Stimulated activated CD8-positive, alpha-beta memory T cell treated with anti-CD3 and anti-CD28 coated beads, Interleukin-15, amount 100 ng/mL, for 4 hours (primary cell): Measurements from ENCODE around the gene PTGDR2.
"Not testable (repeated sequence)": the region's sequence is repeated elsewhere in the genome, so short reads cannot be mapped to it uniquely, and the experiment has no call there.

ENCODE experiments used
- DNase-seq, 2 donors: peaks; one replicate each; pipeline ENCODE4 v3.0.0-alpha.2; 2020; ENCODE audit warnings: low read depth in 2 of 2

PTGDR2 gene

DNA sequence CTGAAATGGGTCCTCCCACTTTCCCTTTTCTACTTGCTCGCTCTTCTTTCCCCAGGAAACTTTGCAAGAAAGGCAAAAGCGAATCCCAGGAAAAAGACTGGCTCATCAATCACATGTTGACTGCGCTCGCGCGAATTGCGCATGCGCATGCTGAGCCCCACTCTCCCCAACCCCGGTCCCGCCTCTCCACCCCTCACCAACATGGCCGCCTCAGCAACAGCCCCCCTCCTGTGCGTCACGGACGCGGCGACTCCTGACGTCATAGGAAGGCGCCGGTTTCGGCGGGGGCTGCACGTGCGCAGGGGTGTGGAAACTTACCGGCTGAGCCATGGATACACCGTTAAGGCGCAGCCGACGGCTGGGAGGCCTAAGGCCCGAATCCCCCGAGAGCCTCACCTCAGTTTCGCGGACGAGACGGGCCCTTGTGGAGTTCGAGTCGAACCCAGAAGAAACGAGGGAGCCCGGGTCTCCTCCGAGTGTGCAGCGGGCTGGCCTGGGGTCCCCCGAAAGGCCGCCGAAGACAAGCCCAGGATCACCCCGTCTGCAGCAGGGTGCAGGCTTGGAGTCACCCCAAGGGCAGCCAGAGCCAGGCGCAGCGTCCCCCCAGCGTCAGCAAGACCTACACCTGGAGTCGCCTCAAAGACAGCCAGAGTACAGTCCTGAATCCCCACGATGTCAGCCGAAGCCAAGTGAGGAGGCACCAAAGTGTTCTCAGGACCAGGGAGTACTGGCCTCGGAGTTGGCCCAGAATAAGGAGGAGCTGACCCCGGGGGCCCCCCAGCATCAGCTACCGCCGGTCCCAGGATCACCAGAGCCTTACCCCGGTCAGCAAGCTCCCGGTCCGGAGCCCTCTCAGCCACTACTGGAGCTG is 13.7 kb downstream of the PTGDR2 start, which contains the start of gene CCDC86:
Gene CCDC86 (plus strand): TSS at position 317 of the 871 bp plus-strand sequence. CDS start 12 bp downstream, at position 329.
- DNase-seq: peak; percentile 96 to 98

DNA sequence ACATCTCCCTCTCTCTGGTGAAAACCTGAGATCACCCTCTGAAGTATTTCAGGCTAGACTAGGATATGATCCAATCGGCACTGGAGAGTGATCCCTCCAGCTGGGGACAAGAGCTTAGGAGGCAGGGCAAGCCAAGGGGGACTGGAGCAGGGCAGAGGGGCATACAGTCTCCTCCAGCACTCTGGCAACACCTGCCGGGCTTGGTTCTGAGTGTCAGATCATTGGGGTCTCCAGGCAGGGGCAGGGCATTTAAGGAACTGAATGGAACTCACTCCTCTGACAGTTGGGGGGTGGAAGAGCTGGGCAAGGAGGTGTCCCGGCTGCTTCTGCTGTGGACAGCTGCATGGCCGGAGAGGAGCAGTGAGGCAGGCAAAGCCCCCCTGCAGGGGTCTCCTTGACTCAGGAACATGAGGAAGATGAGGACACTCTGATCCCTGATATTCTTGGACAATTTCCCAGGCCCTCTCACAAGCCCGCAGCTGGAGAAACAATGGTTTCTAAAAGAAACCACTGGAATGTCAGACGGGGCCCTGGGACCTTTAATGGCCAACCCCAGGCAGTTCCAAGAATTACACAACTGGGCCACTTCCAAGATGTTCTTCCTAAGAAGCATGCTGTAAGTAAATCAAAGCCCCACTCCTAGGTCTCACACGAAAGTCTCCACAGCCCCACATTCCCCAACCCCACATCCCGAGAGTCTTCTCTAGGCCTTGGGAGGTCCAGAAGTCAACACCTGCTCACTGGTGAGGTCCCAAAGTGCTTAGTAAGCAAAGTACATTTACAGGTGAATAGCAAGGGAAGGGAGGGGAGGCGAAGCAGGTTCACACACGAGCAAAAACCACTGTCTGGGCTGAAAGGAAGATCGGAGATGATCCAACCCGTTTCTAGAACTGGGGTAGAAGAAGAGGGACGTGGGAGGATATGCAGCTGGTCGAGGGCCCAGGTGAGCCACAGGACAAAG is 15.0 kb downstream of the PTGDR2 start:
- no peak for DNase-seq

DNA sequence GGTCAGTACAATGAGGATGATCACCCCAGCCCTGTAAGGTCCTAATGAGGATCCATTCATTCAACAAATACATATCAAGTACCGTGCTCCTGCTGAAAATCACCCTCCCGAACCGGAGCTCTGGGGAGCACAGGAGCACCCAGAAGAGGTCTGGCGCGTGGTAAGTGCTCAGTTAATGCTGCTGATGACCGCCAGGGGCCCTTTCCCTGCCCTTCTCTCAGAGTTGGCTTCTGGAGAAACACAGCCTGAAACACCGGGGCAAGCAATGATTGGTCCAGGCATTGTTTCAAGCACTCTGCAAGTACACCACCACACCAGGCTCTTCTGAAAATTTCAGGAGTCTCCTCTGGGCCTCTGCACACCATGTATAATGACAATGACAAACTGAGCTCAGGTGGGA is 17.6 kb downstream of the PTGDR2 start:
- DNase-seq: no peak

DNA sequence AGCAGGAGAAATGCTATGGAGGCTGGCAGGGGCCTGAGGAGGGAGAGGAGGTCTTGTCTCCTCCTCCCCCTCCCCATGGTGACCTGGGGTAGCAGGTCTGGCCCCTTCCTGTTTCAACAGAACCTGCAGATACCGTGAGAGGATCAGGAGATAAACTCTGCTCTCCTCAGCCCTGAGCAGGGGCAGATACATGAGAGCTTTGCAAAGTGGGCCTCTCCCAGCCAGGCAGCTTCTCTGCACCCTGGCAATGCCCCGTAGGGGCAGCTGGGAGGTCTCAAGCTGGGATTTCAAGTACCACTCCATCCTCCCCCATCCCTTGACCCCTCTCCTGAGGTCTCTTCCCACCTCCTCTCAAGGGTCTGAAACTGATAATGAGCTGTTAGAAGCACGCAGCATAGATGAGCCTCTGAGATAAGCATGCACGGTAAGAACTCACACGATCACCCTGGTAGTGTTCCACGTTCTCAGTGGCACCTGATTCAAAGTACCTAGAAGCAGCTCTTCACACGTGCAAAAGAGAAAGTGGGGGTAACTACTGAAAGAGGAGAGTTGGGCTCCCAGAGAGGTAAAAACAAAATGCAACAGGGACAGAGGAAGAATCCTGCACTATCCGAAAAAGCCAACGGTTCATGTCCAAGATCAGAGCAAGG is 18.8 kb downstream of the PTGDR2 start:
- no peak for DNase-seq

DNA sequence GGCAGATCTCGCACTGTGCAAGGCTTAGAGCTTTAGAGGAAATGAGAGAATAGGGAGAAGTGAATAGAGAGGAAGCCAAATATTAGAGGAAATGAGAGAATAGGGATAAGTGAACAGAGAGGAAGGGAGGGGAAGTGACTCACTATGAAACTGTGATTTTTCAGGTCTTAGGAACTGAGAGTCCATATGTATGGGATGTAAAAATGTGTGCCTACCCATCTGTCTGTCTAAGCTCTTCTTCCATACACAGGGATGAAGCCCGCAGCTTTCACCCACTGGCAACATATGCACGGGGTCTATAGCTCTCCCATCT is 20.3 kb downstream of the PTGDR2 start:
- no peak for DNase-seq

- no peak for DNase-seq
Measured at GRCh38 chr11:60834742-60835533, 20.8 kb downstream of the PTGDR2 start.

DNA sequence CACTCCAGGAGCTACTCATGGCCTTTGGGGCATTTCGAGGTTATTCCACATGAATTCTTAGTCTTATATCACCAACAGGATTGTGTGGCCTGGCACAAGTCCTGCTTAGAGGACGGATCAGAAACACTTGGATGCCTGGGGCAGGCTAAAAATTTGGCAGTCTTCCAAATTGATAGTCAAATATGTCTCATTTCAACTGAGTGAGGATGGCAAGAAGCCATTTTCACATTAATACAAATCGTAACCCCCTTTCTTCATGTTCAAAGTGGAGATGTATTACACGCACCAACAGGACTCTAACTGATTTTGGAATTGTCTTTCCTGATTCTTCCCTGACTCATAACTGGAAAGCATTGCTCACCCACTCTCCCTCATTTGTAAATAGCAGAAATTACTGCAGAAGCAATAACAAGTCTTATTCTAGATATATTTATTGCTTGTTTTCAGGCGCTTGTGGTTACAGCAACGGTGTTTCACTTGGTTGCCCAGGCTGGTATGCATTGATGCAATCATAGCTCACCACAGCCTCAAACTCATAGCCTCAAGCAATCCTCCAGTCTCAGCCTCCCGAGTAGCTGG is 24.2 kb downstream of the PTGDR2 start:
- DNase-seq: no peak

DNA sequence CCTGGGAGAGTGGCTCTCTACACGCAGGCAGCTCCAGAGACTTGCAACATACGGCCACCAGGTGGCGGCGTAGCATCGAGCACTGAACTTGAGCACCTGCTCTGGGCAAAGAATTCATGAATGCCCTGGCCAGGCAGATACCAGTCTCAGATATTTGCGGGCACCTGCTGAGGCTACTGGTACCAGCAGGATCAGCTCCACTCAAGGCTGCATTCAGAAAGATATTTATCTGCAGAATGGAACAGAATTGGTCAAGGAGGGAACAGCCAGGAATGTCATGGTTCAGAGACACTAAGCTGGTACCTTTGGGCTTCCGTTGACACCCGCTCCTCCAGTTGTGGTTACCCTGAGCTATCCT is 24.6 kb downstream of the PTGDR2 start:
- DNase-seq: peak; percentile 50 to 59

- DNase-seq: no peak
Measured at GRCh38 chr11:60830478-60831142, 25.1 kb downstream of the PTGDR2 start.

DNA sequence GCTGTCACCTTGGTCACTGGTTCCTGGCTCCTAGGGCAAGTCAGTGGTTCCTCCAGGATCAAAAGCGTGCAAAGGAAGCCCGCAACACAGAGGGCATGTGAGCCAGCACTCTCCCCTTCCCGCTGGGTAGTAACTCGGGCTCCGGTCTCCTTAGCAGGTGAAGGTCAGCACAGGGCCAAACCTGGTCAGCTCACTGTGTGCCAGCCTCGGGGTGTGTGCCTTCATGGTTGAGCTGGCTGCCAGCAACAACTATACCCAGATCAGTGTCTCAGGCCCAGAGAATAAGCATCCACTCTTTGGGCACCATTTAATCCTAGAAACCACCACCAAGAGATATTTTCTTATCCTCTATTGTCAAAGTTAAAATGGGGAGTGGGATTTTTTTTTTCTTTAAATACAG is 30.0 kb downstream of the PTGDR2 start:
- DNase-seq: no peak

DNA sequence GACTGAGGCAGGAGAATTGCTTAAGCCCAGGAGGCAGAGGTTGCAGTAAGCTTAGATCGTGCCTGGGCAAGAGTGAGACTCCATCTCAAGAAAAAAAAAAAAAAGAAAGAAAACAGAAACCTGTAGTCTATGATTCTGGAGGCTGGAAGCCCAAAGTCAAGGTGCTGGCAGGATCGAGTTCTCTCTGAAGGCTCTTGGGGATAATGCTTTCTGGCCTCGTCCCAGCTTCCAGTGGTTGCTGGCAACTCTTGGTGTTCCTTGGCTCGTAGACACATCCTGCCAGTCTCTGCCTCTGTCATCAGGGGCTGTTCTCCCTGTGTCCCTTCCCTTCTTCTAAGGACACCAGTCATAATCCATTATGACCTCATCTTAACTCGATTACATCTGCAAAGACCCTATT is 30.6 kb downstream of the PTGDR2 start:
- DNase-seq: no peak

- not testable (repeated sequence) for DNase-seq
Measured at GRCh38 chr11:60823745-60824306, 31.9 kb downstream of the PTGDR2 start.

- DNase-seq: no peak
Measured at GRCh38 chr11:60821827-60822599, 33.7 kb downstream of the PTGDR2 start.

GRCh38 chr11:60818057-60818456 is 37.7 kb downstream of the PTGDR2 start:
- no peak for DNase-seq

DNA sequence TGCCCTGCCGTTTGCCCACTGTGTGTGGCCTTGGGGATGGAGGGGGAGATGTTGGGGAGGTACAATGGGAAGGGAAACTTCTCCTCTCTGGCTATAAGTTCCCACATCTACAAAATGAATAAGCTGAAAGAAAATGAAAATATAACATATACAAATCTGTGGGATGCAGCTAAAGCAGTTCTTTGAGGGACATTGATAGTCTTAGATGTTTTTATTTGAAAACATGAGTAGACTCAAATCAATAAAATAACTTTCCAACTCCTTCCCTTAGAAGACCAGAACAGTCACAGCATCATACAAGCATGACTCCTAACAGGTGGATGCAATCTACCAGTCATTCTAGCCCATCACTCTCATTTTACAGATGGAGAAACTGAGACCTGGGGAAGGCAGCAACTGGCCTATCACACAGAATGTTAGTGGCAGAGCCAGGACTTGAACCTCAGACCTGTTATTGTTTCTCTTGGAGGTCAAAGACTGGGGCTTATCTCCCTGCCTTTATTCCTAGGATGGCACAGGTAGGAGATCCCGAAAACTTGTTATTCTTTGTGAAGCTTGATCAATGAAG is 39.1 kb downstream of the PTGDR2 start:
- DNase-seq: no peak

- DNase-seq: no peak
Measured at GRCh38 chr11:60814112-60814511, 41.6 kb downstream of the PTGDR2 start.

DNA sequence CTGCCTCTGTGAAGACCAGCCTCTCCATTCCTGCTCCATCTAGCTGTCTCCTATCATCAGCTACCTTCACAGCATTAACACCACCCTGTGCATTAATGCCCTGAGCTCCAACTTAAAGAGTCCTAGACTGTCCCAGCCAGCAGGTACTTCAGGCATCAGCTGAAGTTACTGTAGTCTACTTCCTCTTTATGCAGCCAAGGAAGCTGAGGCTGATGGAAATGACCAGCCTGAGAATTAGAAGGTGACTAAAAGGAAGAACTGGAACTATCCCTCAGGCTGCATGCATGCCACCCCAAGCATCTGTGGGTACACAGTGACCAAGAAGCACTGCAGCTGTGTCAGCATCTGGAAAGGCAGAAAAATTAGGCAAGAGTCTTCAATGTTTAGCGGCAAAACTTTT is 42.4 kb downstream of the PTGDR2 start:
- no peak for DNase-seq

DNA sequence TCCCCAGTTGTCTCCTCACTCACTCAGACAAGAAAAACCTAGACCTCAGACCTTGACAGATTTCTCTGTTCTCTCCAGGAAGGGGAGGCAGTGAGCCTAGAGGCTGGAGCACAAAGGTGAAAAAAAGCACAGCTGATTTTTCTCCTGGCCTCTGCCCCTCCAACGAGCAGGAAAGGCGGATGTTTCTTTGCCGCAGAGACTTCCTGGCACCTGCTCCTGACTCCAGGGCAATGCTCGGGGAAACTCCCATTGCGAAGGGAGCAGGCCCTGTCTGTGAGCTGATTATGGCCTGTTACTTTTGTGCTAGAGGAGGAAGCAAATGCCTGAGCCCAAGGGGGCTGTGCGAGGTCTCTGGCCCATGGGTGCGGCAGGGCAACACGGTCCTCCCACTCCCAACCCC is 45.2 kb downstream of the PTGDR2 start:
- no peak for DNase-seq

DNA sequence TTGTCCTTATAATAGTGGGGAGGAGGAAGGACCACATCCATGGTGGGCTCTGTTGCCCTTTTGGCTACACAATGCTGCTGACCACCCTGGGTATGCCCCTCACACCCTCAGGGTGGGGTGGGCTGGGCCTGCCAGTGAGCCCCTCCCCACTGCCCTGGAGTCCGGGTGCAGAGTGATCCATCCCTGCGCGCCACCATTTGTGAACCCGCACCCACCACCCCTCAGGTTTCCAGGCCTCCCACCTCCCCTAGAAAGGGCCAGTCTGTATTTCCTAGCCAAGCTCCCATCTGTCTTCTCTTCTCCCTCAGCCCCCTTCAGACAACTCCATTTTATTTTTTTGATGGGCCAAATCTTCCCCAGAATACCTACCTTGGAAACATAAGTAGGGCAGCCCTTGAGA is 45.6 kb downstream of the PTGDR2 start:
- DNase-seq: no peak
